Measurements from ENCODE around the gene PIEZO2. TPM values are rescaled to one million over a fixed set of nuclear protein-coding genes. Genes with fewer than 3 reads are reported as not detected.

Gene PIEZO2
- total RNA-seq, 1 experiment from 2014 or later, result 5.5 TPM

DNA sequence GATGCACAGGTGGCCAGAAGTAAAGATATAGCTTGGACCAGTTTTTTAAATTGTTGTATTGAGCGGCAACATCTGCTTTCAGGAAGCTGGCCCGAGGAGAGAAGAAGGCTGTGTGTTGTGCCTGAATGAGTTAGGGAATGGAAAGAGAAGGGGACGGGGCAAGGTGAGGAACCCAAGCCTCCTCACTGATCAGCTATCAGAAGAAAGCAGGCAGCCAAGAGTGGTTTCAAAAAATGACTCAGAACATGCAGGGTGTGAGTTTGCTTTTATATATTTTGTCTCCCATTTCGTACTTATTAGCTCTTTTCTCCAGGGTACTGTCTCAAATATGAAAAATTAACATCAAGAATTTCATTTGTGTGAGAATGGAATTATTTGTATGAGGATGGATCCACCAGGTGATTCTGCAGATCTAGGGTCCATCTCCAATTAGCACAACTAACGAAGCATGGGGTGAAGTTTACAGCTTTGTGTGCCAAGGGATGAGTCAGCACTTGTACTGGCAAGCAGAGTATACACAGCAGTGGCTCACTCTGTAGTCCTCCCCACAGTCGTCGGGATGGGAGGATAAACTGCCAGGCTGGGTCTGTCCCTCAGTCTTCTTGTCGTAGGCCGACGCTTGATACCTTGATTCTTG lies 175.7 kb downstream of the PIEZO2 start:
- no peaks in the 10 kb centered on the region for H3K36me3 ChIP-seq (ENCODE audit: insufficient read depth, low read length, poor library complexity, severe bottlenecking)
- BruUV-seq (replicated peaks), result no TSS peak
- CTCF ChIA-PET, result interaction anchor here (0.5 kb wide), 1 partner anchor 12 kb away, joined by 3 read pairs; no protein-coding TSS in a partner anchor
- H3K9me3 ChIP-seq (ENCODE audit: low read depth, low read length, poor library complexity, severe bottlenecking), result no peaks in the 10 kb centered on the region
- H3K4me1 ChIP-seq (ENCODE audit: insufficient read depth, low read length, poor library complexity, severe bottlenecking), result no peaks in the 10 kb centered on the region
- POLR2A ChIA-PET (ENCODE audit: low non-redundant PET), result no interaction called here
- no peak overlapping the region for H3K4me3 ChIP-seq (ENCODE audit: low read depth, low read length, poor library complexity, severe bottlenecking)
- H3K27ac ChIP-seq (ENCODE audit: low read depth, low read length, poor library complexity, severe bottlenecking), result no peak overlapping the region
- TF ChIP-seq EZH2 (IDR thresholded peaks at IDR 0.05; ENCODE audit: borderline replicate concordance, low read depth, low read length, poor library complexity, severe bottlenecking), result no peak
- TF ChIP-seq, protein P1, sequence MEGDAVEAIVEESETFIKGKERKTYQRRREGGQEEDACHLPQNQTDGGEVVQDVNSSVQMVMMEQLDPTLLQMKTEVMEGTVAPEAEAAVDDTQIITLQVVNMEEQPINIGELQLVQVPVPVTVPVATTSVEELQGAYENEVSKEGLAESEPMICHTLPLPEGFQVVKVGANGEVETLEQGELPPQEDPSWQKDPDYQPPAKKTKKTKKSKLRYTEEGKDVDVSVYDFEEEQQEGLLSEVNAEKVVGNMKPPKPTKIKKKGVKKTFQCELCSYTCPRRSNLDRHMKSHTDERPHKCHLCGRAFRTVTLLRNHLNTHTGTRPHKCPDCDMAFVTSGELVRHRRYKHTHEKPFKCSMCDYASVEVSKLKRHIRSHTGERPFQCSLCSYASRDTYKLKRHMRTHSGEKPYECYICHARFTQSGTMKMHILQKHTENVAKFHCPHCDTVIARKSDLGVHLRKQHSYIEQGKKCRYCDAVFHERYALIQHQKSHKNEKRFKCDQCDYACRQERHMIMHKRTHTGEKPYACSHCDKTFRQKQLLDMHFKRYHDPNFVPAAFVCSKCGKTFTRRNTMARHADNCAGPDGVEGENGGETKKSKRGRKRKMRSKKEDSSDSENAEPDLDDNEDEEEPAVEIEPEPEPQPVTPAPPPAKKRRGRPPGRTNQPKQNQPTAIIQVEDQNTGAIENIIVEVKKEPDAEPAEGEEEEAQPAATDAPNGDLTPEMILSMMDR (conservative IDR thresholded peaks at IDR 0.05; ENCODE audit: low read depth, low read length), result no peak
- DNase-seq (ENCODE audit: low spot score), result no peak
- no peaks in the 10 kb centered on the region for H3K27me3 ChIP-seq (replicated peaks; ENCODE audit: insufficient read depth, low read depth, low read length, poor library complexity)
- intact Hi-C loops (cut with micrococcal nuclease; ENCODE audit: unreplicated experiment), result no loop called here

DNA sequence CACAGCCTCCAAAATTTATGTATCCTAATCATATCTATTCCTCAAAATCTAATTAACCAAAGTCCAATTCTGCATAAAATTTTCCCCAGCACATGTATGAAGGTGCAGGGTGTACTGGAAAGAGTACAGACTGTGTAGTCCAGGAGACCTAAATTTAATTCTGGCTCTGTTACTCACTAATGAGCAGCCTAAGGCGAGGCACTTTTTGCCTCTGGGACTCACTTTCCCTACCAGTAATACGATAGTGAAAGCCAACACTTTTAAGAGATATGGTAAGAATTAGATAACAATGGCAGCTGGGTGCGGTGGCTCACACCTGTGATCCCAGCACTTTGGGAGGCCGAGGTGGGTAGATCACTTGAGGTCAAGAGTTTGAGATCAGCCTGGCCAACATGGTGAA lies 177.7 kb downstream of the PIEZO2 start:
- Histone ChIP-seq H3K27me3 (replicated peaks; ENCODE audit: insufficient read depth, low read depth, low read length, poor library complexity) (no peaks in the 10 kb centered on the region), H3K36me3 (ENCODE audit: insufficient read depth, low read length, poor library complexity, severe bottlenecking) (no peaks in the 10 kb centered on the region), H3K27ac (ENCODE audit: low read depth, low read length, poor library complexity, severe bottlenecking) (no peak overlapping the region), H3K4me1 (ENCODE audit: insufficient read depth, low read length, poor library complexity, severe bottlenecking) (no peaks in the 10 kb centered on the region), H3K9me3 (ENCODE audit: low read depth, low read length, poor library complexity, severe bottlenecking) (no peaks in the 10 kb centered on the region), H3K4me3 (ENCODE audit: low read depth, low read length, poor library complexity, severe bottlenecking) (no peak overlapping the region)
- ChIA-PET POLR2A (ENCODE audit: low non-redundant PET) (no interaction called here), CTCF (no interaction called here)
- no peak for TF ChIP-seq EZH2 (IDR thresholded peaks at IDR 0.05; ENCODE audit: borderline replicate concordance, low read depth, low read length, poor library complexity, severe bottlenecking)
- TF ChIP-seq, protein P1 (conservative IDR thresholded peaks at IDR 0.05; ENCODE audit: low read depth, low read length), result no peak
- intact Hi-C loops (cut with micrococcal nuclease; ENCODE audit: unreplicated experiment), result no loop called here
- BruUV-seq (replicated peaks), result no TSS peak
- no peak for DNase-seq (ENCODE audit: low spot score)

DNA sequence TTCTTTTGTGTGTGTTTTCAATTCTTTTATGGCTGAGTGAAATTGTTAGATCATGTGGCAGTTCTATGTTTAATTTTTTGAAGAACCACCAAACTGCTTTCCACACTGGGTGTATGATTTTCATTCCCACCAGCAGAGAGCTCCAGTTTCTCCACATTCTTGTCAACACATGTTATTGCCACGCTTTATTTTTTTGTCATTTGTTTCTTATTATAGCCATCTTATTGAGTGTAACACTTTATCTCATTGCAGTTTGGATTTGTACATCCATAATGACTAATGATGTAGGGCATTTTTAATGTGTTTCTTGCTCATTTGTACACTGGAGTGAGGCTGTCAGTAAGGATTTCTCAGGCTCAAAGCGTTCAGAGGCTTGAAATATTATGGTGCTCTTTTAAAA lies 184.2 kb downstream of the PIEZO2 start:
- ChIA-PET CTCF (no interaction called here), POLR2A (ENCODE audit: low non-redundant PET) (no interaction called here)
- DNase-seq (ENCODE audit: low spot score), result no peak
- peaks cover 5% of the 10 kb centered on the region for H3K27me3 ChIP-seq (replicated peaks; ENCODE audit: insufficient read depth, low read depth, low read length, poor library complexity)
- H3K4me3 ChIP-seq (ENCODE audit: low read depth, low read length, poor library complexity, severe bottlenecking), result no peak overlapping the region
- H3K9me3 ChIP-seq (ENCODE audit: low read depth, low read length, poor library complexity, severe bottlenecking), result no peaks in the 10 kb centered on the region
- no peak overlapping the region for H3K27ac ChIP-seq (ENCODE audit: low read depth, low read length, poor library complexity, severe bottlenecking)
- no peaks in the 10 kb centered on the region for H3K36me3 ChIP-seq (ENCODE audit: insufficient read depth, low read length, poor library complexity, severe bottlenecking)
- no peaks in the 10 kb centered on the region for H3K4me1 ChIP-seq (ENCODE audit: insufficient read depth, low read length, poor library complexity, severe bottlenecking)
- TF ChIP-seq, protein P1 (conservative IDR thresholded peaks at IDR 0.05; ENCODE audit: low read depth, low read length), result no peak
- TF ChIP-seq EZH2 (IDR thresholded peaks at IDR 0.05; ENCODE audit: borderline replicate concordance, low read depth, low read length, poor library complexity, severe bottlenecking), result no peak
- no TSS peak for BruUV-seq (replicated peaks)
- intact Hi-C loops (cut with micrococcal nuclease; ENCODE audit: unreplicated experiment), result loop anchor here (1.0 kb wide), 1 partner anchor 12 kb away; no protein-coding TSS in a partner anchor
